HL-60 (cell line): Measurements from ENCODE around the gene FOXP1.

Experiments used
- DNase-seq, 2 experiments: peaks; one replicate each; pipeline ENCODE4 v3.0.0-alpha.2; 2010 to 2020; ENCODE audit warnings: low read depth in 1 of 2, low spot score in 1 of 2
- H3K27ac ChIP-seq: fragments of 250-450 bp; sonication (Bioruptor Pico); replicated peaks from 2 replicates; pipeline ENCODE4 v1.5.1; 2020; ENCODE audit warnings: mild to moderate bottlenecking, moderate library complexity
- H3K27me3 ChIP-seq: fragments of 250-450 bp; sonication (Bioruptor Pico); 2 replicates; pipeline ENCODE4 v1.5.1; 2021; ENCODE audit warnings: mild to moderate bottlenecking, moderate library complexity; ENCODE audit not compliant: insufficient read depth, poor library complexity, severe bottlenecking
- H3K4me3 ChIP-seq: replicated peaks from 2 replicates; pipeline ENCODE4 v1.5.1; 2011; ENCODE audit warnings: mild to moderate bottlenecking, control low read depth, low read length; ENCODE audit not compliant: insufficient read depth
- GABPA ChIP-seq: IDR thresholded peaks from 2 replicates; pipeline ENCODE4 v1.6.1; 2012; ENCODE audit warnings: low read depth
- POLR2AphosphoS5 ChIP-seq: IDR thresholded peaks from 2 replicates; pipeline ENCODE4 v1.6.1; 2012; ENCODE audit warnings: low read depth
- SPI1 ChIP-seq: IDR thresholded peaks from 2 replicates; pipeline ENCODE4 v1.6.1; 2012; ENCODE audit warnings: low read depth, mild to moderate bottlenecking, borderline replicate concordance
- TF ChIP-seq, protein P1 (sequence below): IDR thresholded peaks from 2 replicates; pipeline ENCODE4 v1.6.1; 2012; ENCODE audit warnings: low read depth; ENCODE audit not compliant: insufficient replicate concordance
- TF ChIP-seq, protein P2 (sequence below): IDR thresholded peaks from one replicate; pipeline ENCODE4 v1.5.1; 2011; ENCODE audit warnings: low read length, control low read depth, inconsistent platforms; ENCODE audit not compliant: insufficient read depth

The FOXP1 gene

GRCh38 chr3:71305231-71306206 lies 278.0 kb downstream of the FOXP1 start:
- TF ChIP-seq, protein P1, sequence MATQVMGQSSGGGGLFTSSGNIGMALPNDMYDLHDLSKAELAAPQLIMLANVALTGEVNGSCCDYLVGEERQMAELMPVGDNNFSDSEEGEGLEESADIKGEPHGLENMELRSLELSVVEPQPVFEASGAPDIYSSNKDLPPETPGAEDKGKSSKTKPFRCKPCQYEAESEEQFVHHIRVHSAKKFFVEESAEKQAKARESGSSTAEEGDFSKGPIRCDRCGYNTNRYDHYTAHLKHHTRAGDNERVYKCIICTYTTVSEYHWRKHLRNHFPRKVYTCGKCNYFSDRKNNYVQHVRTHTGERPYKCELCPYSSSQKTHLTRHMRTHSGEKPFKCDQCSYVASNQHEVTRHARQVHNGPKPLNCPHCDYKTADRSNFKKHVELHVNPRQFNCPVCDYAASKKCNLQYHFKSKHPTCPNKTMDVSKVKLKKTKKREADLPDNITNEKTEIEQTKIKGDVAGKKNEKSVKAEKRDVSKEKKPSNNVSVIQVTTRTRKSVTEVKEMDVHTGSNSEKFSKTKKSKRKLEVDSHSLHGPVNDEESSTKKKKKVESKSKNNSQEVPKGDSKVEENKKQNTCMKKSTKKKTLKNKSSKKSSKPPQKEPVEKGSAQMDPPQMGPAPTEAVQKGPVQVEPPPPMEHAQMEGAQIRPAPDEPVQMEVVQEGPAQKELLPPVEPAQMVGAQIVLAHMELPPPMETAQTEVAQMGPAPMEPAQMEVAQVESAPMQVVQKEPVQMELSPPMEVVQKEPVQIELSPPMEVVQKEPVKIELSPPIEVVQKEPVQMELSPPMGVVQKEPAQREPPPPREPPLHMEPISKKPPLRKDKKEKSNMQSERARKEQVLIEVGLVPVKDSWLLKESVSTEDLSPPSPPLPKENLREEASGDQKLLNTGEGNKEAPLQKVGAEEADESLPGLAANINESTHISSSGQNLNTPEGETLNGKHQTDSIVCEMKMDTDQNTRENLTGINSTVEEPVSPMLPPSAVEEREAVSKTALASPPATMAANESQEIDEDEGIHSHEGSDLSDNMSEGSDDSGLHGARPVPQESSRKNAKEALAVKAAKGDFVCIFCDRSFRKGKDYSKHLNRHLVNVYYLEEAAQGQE, result no peak
- TF ChIP-seq GABPA (no peak), SPI1 (no peak), POLR2AphosphoS5 (no peak)
- TF ChIP-seq, protein P2, sequence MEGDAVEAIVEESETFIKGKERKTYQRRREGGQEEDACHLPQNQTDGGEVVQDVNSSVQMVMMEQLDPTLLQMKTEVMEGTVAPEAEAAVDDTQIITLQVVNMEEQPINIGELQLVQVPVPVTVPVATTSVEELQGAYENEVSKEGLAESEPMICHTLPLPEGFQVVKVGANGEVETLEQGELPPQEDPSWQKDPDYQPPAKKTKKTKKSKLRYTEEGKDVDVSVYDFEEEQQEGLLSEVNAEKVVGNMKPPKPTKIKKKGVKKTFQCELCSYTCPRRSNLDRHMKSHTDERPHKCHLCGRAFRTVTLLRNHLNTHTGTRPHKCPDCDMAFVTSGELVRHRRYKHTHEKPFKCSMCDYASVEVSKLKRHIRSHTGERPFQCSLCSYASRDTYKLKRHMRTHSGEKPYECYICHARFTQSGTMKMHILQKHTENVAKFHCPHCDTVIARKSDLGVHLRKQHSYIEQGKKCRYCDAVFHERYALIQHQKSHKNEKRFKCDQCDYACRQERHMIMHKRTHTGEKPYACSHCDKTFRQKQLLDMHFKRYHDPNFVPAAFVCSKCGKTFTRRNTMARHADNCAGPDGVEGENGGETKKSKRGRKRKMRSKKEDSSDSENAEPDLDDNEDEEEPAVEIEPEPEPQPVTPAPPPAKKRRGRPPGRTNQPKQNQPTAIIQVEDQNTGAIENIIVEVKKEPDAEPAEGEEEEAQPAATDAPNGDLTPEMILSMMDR, result no peak
- no peak overlapping the region for H3K27ac ChIP-seq
- no peak overlapping the region for H3K4me3 ChIP-seq
- no peaks in the 10 kb centered on the region for H3K27me3 ChIP-seq
- DNase-seq, result no peak

DNA sequence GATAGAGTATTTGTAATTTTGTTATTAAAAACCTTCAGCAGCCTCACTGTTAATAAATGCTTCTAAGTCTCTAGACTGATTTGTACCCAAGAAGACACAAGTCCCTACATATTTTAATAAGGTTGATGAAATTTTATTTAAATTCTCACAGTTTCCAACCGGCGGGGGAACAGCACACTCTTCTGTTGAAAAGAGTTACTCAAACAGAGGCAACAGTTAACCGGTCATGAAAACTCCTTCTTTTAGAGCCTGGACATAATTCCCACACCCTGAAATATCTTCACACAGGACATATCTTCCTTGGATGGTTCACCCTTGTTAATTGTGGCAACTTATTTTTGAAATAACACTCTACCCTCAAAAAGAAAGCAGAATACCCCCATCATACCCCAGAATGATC lies 278.8 kb downstream of the FOXP1 start:
- Histone ChIP-seq H3K27me3 (no peaks in the 10 kb centered on the region), H3K4me3 (no peak overlapping the region), H3K27ac (no peak overlapping the region)
- TF ChIP-seq GABPA (no peak), POLR2AphosphoS5 (no peak), SPI1 (no peak)
- TF ChIP-seq, protein P1, result no peak
- TF ChIP-seq, protein P2, result no peak
- no peak for DNase-seq

DNA sequence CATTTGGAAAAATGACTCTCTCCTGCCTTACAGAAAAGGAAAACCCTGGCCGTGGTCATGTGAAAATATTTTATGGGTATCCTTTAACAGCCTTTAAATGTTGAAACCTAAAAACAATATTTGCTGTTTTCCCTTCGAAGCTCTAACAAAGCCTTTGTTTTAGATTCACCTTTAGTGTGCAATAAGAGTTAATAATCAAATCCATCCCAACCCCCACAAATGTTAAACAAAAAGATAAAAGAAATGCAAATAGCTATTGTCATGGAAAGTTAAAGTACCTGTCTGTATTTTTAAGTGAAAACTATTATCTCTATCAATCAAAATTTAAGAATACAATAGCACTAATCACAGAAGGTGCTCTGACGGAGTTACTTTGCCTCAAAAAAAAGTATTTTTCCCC lies 279.3 kb downstream of the FOXP1 start:
- TF ChIP-seq GABPA, result no peak
- TF ChIP-seq, protein P2, result no peak
- TF ChIP-seq SPI1, result no peak
- TF ChIP-seq, protein P1, result no peak
- no peak for TF ChIP-seq POLR2AphosphoS5
- Histone ChIP-seq H3K27me3 (no peaks in the 10 kb centered on the region), H3K4me3 (no peak overlapping the region), H3K27ac (no peak overlapping the region)
- no peak for DNase-seq
